Pancreas (tissue), 10 donors: ENCODE results near the gene CHST11. TPM values are rescaled to one million over a fixed set of nuclear protein-coding genes. Genes with fewer than 3 reads are reported as not detected.

Experiments
- ATAC-seq, 4 donors: fragments of 200-7000 bp; cut with Tn5 transposase; one replicate each; pipeline versions ENCODE4 v1.8.0 to v1.9.1; 2020; ENCODE audit warnings: mild to moderate bottlenecking in 4 of 4, moderate library complexity in 4 of 4
- DNase-seq, 6 donors: peaks; one replicate each; pipeline ENCODE4 v3.0.0-alpha.2; 2020
- FAIRE-seq: peaks from 2 replicates; lab custom pipeline; 2012; peaks lifted over from hg19 to GRCh38; lab: Jason Lieb, UNC
- H3K27ac ChIP-seq, 4 donors: fragments of 200-600 bp; sonication (generic); 1 replicate in 3 of 4; 2 replicates in 1 of 4; pipeline versions ENCODE4 v1.5.0 to v1.8.0; 2020
- H3K27me3 ChIP-seq, 4 donors: fragments of 200-600 bp; one replicate each; pipeline ENCODE4 v1.8.0; 2021
- H3K36me3 ChIP-seq, 3 donors: fragments of 200-600 bp; sonication (generic) in 1 of 3; one replicate each; pipeline versions ENCODE4 v1.5.0 to v1.8.0; 2020 to 2021
- H3K4me1 ChIP-seq, 3 donors: fragments of 200-600 bp; one replicate each; pipeline ENCODE4 v1.8.0; 2021
- H3K4me3 ChIP-seq, 4 donors: fragments of 200-600 bp; sonication (generic) in 2 of 4; one replicate each; pipeline versions ENCODE4 v1.5.0 to v1.8.0; 2020 to 2021
- H3K9me3 ChIP-seq, 4 donors: fragments of 200-600 bp; one replicate each; pipeline ENCODE4 v1.8.0; 2021
- CTCF ChIP-seq, 4 donors: fragments of 200-600 bp; sonication (generic) in 3 of 4; IDR thresholded peaks; one replicate each; pipeline versions ENCODE4 v1.5.0 to v1.8.0; 2021; ENCODE audit warnings: antibody characterized with exemption in 4 of 4
- WGBS, 2 donors: extraction: QIAGEN DNeasy Blood & Tissue Kit; methylation state at CpG; one replicate each; pipeline ENCODE4 v1.1.7; 2013; 5-methylcytosine and 5-hydroxymethylcytosine counted together
- intact Hi-C, 3 donors: fragments of 100-400 bp; cut with DNase I; formaldehyde crosslinking; loops; one replicate each; pipeline versions ENCODE4 v1.11.1 to v1.14.2; 2022
- polyA plus RNA-seq, 2 donors: library from polyadenylated mRNA; stranded (reverse); fragments of 200-250 nt; gene quantifications; one replicate each; pipeline ENCODE4 v1.2.3, GENCODE V29; 2013
- total RNA-seq, 6 donors: library from RNA; stranded (reverse); fragmentation: NEBNext Ultra II Directional in 4 of 6; extraction: Animal tissue kit (Norgen Biotek cat#: 25700) in 4 of 6; gene quantifications; one replicate each; pipeline versions ENCODE4 v1.2.1 to v1.2.4, GENCODE V29; 2021 to 2023
- donor health status: healthy with polysubstance abuse.
- donor health status: DM: no; HTN: no; CAD: no; lungs with moderate emphysema.
- donor health status: DM: no; HTN: no; CAD: no.
- donor health status: control.
- donor health status: control.
- donor health status: Bipolar disorder and iron deficiency.
- donor health status: DM: yes; HTN: yes; CAD: no.
- donor health status: DM: no; HTN: no; CAD: no.
- donor health status: DM: no; HTN: no; CAD: no.
- donor health status: DM: yes; HTN: yes; CAD: no.

CHST11 gene
- total and polyA plus RNA-seq, 8 donors, result 1.1 to 14.8 (median 7.8) TPM

DNA sequence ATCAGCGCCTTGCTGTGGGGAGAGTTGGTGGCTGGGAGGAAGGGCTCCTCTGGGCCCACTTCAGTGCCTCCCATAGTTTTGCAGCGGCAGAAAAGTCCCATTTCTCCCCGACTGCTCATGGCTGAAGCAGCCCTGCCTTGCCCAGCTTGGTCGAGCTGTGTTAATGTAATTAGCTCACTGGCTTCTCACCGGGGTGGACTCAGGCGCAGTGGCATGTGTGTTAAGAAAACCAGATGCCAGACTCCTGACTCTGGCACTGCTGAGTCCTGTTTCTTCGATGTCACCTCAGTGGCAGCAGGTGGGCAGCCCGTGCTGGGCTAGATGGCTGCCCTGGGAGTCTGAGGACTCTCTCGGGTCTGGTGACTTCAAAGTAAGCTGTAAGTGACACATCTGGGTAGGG, 47.4 kb downstream of the CHST11 start:
- Histone ChIP-seq H3K4me3 (no peak overlapping the region), H3K27me3 (no peaks in the 10 kb centered on the region), H3K9me3 (no peaks in the 10 kb centered on the region), H3K36me3 (no peaks in the 10 kb centered on the region), H3K4me1 (peaks cover 6 to 18% (median 17%) of the 10 kb centered on the region in 3 donors), H3K27ac (no peak overlapping the region)
- DNase-seq, result no peak
- intact Hi-C loops, result no loop called here
- ATAC-seq, result no peak
- 94 to 95% methylated on average over 9 of the region's 9 CpGs for WGBS, 2 donors
- FAIRE-seq, result no peak
- no peak for TF ChIP-seq CTCF (IDR thresholded peaks at IDR 0.05)

DNA sequence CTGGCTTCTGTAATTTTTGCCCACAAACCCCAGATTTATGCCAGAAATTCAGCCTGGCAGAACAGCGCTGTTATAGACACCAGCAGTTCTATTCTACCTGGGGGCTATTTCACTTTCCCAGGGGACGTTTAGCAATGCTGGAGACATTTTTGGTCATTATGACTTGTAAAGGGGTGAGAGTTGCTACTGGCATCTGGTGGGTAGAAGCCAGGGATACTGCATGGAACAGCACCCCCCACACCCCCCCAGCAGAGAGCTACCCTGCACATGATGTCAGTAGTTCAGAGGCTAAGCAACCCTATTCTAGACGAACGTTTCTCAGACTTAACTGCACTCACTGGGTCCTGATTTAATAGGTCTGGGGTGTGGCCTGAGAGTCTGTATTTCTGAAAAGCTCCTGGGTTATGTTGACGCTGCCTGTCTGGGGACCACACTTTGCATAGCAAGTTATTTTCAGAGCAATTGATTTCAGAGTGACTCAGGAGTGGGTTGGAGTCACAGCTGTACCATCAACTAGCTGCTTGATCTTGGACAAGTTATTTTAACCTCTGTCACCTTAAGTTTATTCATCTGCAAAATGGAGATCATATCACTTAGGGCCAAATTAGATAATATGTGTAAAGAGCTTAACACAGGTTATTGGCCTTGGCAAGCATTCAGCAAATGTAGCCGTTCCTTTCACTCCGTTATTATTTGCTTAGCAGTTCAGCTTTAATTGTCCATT, 48.5 kb downstream of the CHST11 start:
- FAIRE-seq (no peak), ATAC-seq (peak in 2 of 4 donors; percentile 6 to 13), DNase-seq (no peak)
- H3K27ac ChIP-seq, result no peak overlapping the region
- intact Hi-C loops, result no loop called here
- peaks cover 6 to 20% (median 18%) of the 10 kb centered on the region in 3 donors for H3K4me1 ChIP-seq
- no peak for TF ChIP-seq CTCF (IDR thresholded peaks at IDR 0.05)
- H3K36me3 ChIP-seq, result no peaks in the 10 kb centered on the region
- 37 to 42% methylated on average over 7 of the region's 7 CpGs for WGBS, 2 donors
- H3K4me3 ChIP-seq, result no peak overlapping the region
- no peaks in the 10 kb centered on the region for H3K9me3 ChIP-seq
- H3K27me3 ChIP-seq, result no peaks in the 10 kb centered on the region

DNA sequence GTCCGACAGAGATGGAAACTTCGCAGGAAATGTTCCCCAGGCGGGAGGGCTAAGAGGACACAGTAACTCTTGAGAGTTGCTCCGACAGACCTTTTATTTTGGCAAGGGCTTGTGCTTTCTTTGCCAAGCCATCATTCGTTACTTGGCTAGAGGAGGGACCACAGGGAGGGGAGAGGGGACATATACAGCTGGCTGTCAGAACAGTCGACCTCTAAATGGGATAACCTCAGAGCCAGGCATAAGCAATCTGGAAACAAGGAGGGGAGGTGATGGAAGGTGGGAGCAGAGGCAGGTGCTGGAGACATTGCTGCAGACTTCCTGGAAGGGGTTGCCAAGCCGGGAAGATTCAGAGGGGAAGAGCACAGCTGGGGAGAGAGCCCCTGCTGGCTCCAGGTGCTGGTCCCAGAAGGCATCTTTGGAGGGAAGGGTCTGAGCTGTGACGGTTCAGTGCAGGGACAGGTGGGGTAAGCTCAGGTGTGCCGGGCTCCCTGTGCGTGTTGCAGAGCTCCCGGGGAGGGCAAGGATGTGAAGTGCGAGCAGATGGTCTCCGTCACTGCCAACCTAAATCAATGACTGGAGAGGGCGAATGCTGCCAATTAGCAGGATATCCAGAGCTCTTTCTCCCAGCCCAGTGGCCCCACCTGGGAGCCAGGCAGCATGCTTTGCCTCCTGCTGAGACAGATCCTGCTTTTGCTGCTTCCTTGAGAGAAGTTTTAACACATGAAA, 50.1 kb downstream of the CHST11 start:
- DNase-seq (peak in 5 of 6 donors; percentile 26 to 63 (median 44)), FAIRE-seq (no peak), ATAC-seq (peak; percentile 74 to 80 (median 76))
- no peaks in the 10 kb centered on the region for H3K9me3 ChIP-seq
- WGBS, 2 donors, result 17 to 26% methylated on average over 14 of the region's 14 CpGs
- no peak overlapping the region for H3K27ac ChIP-seq
- no peaks in the 10 kb centered on the region for H3K27me3 ChIP-seq
- no peak overlapping the region for H3K4me3 ChIP-seq
- H3K4me1 ChIP-seq, result peaks cover 6 to 27% (median 9%) of the 10 kb centered on the region in 3 donors
- TF ChIP-seq CTCF (IDR thresholded peaks at IDR 0.05), result no peak
- H3K36me3 ChIP-seq, result no peaks in the 10 kb centered on the region
- intact Hi-C loops, result no loop called here

- Histone ChIP-seq H3K27me3 (no peaks in the 10 kb centered on the region), H3K4me3 (no peak overlapping the region), H3K36me3 (no peaks in the 10 kb centered on the region), H3K4me1 (peaks cover 6 to 27% (median 6%) of the 10 kb centered on the region in 3 donors), H3K9me3 (no peaks in the 10 kb centered on the region), H3K27ac (no peak overlapping the region)
- 91 to 96% methylated on average over 3 of the region's 3 CpGs for WGBS, 2 donors
- ATAC-seq (peak in 1 of 4 donors; percentile 17), FAIRE-seq (no peak), DNase-seq (peak in 2 of 6 donors; percentile 24 to 39)
- no peak for TF ChIP-seq CTCF (IDR thresholded peaks at IDR 0.05)
- intact Hi-C loops, result no loop called here
Observed at GRCh38 chr12:104507672-104508071, 50.9 kb downstream of the CHST11 start.
